ENCODE data around the gene NBEA.

Gene NBEA

DNA sequence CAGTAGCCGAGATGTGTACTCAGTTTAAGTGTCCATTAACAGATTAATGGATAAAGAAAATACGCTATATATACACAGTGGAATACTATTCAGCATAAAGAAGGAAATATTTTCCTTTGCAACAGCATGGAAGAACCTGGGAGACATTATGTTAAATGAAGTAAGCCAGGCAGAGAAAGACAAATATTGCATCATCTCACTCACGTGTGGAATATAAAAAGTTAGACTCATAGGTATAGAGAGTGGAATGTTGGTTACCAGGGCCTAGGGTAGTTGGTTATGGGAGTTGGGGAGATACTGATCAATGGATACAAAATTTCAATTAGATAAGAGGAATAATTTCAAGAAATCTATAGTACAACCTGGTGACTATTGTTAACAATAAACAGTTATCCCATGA lies 324.3 kb downstream of the NBEA start:
- DNase-seq (ENCODE audit: low read depth), result no peak

DNA sequence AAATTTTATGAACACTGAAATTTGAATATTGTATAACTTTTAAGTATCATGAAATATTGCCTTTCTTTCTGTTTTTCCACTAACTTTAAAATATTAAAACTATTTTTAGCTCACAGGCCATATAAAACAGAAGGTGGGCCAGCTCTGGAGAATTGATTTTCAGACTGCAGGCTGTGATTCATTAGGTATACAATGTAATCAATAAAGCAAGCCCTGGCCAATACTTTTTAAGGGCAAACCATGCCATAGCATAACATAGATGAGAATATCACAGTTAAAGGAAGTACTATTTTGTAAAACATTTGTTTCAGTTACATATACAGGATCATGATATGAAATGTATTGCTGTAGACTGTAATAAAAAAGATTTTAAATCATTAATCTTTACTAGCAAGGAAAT lies 336.8 kb downstream of the NBEA start:
- DNase-seq (ENCODE audit: low read depth), result no peak

- DNase-seq (ENCODE audit: low read depth), result no peak
Observed at GRCh38 chr13:35279500-35279899, 337.4 kb downstream of the NBEA start.

DNA sequence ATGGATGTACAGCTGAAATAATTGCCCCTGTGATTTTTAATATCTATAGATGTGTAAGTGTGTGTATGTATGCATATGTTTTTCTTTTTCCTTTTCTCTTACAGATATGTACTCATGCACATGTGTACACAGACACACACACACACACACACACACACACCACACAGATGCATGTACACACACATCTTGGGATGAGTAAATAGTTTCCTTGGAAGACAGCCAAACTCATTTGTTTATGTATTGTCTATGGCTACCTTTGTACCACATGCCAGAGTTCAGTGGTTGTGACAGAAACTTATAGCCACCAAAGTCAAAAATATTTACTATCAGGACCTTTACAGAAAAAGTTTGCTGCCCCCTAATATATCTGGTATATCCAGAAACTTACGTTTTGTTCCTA lies 341.8 kb downstream of the NBEA start:
- DNase-seq (ENCODE audit: low read depth), result no peak

- DNase-seq (ENCODE audit: low read depth), result no peak
Observed at GRCh38 chr13:35285677-35286076, 343.6 kb downstream of the NBEA start.

GRCh38 chr13:35292329-35292728 lies 350.3 kb downstream of the NBEA start:
- no peak for DNase-seq (ENCODE audit: low read depth)

DNA sequence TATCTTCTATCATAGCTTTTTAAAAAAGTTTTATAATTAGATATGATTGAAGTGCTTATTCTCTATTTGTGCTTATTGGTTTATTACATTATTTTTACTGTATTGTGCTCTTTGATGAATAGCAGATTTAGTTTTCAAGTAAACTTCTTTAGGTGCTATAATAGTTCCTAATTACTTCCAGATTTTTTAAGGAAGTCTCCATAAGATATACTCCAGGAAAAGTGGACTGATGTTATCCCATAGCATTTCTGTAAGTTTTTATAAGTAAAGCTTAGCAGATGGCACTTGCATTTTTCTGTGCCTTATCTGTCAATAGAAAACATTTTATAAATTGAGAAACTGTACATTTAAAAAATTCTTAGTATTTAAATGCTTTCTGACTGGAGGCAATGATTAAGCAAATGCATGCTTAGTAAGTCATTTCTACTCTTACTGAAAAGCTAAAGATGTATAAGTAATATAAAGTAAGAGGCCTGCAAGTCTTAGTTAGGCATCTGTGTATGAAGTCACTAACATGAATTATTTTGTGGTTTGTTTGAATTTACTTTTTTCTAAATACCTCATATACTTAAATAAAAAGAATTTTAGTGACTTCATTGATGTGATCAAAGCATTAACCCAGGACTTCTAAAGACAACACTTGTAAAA lies 351.6 kb downstream of the NBEA start:
- DNase-seq (ENCODE audit: low read depth), result no peak

DNA sequence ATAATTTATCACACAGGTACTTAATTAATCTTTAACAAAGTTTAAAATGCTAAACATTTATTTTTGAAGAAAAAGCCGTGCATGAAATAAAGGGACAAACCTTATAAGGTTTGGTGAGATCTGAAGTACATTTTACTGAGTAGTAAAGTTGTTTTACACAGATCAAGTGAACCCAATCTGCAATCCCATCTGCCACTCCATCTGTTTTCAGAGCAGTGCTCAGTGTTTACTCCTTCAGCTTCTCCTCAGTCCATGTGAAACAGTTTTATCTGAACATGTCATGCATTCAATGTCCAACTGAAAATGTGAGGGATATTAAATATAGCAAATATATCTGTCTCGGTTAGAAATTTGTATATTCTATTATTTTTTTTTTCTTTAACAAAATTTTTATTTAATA lies 367.6 kb downstream of the NBEA start:
- no peak for DNase-seq (ENCODE audit: low read depth)

- no peak for DNase-seq (ENCODE audit: low read depth)
Observed at GRCh38 chr13:35332134-35332533, 390.1 kb downstream of the NBEA start.

GRCh38 chr13:35333157-35333556 lies 391.1 kb downstream of the NBEA start:
- no peak for DNase-seq (ENCODE audit: low read depth)

DNA sequence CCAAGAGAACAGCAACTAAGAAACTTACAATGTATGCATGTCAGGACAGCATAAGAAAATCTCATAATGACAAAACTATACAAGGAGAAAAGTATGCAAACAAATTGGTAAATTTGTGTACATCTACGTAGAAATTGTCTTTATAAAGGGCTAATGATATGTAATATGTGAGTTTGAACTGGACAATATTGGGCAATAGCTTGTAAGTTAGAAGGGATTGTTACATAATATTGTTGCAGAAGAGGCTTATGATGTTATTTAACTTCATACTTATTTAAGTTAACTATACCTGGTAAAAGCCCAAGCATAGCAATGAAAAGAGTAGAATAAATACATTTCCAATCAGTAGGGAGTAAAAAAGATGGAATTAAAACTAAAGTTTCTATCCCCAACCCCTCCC lies 400.4 kb downstream of the NBEA start:
- DNase-seq (ENCODE audit: low read depth), result no peak

DNA sequence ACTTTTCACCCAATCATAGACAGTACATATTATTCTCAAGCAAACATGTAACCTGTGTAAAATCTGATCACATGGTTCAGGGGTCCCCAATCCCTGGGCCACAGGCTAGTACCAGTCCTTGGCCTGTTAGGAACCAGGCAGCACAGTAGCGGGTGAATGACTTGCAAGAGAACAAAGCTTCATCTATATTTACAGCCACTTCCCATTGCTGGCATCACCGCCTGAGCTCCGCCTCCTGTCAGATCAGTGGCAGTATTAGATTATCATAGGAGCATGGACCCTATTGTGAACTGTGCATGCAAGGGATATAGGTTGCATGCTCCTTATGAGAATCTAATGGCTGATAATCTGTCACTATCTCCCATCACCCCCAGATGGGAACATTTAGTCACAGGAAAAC lies 401.3 kb downstream of the NBEA start:
- no peak for DNase-seq (ENCODE audit: low read depth)

DNA sequence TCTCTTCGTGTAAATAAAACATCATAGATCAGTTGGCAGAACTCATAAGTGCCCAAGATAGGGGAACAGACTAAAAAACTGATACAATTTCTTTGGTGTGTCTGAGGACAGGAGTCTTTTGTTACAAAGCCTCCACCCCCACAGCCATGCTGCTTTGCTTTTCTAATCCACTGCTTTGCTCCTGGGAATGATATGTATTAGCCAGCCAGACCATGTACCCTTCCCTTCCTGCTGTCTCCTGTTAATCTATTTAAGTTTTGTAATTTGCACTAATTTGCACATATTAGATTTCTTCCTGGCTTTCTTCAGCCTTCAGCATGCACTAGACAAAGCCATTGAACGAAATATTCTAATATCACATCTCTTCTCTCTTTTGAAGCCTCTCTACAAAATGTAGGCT lies 403.9 kb downstream of the NBEA start:
- no peak for DNase-seq (ENCODE audit: low read depth)

DNA sequence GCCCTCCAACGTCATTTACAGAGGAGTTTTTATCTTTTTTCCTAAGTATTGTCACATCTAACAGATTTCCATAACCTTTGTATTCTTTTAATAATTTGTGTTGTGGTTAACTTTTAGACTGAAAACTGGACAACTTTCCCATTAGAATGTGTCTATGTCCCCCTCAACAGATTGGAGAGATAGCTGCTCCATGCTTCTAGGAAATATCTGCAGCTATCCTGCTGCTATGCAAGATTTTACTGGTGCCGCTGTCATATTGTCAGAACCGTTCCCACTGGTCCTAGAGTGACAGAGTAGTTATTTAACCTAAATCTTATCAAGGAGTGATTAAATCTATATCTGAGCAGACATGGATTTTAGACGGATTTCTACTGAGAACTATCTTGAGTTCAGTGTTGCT lies 404.4 kb downstream of the NBEA start:
- no peak for DNase-seq (ENCODE audit: low read depth)

DNA sequence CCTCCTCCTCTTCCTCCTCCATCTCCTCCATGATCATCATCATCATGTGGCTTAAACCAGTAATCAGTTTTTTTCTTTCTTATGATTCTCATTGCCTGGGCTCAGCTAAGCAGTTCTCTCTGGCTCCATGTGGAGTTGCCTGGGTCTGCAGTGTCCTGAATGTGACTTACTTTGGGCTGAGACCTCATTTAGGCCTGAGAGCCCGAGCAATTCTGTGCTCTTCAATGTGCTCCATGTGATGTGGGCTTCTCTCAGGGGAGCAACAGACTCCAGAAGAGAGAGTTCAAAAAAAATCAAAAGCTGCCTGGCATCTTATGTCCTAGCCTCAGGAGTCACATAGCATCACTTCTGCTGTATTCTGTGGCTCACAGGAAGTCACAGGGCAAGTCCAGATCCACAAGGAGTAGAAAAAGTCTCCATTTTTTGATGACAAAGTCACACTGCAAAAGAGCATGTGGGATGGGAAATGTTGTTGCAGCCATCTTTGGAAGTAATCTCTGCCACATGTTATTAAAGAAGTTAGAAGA lies 405.7 kb downstream of the NBEA start:
- DNase-seq (ENCODE audit: low read depth), result no peak

DNA sequence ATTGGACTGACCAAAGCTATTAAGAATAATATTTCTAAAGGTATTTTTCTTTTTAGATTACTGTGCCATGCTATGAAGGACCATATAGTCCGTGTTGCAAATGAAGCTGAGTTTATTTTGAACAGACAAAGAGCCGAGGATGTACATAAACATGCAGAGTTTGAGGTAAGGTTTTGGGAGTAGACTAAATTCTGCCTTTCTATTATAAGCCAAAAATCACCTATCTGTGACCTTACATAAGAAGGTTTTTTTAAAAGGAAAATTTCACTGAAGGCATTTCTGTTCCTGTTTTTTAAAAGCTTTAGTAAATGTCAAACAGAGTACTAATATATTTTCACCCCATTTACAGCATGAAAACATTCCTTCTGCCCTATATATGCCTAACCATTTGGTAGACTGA lies 407.0 kb downstream of the NBEA start:
- no peak for DNase-seq (ENCODE audit: low read depth)

GRCh38 chr13:35349673-35350278 lies 407.7 kb downstream of the NBEA start:
- DNase-seq (ENCODE audit: low read depth), result no peak

GRCh38 chr13:35354285-35354684 lies 412.2 kb downstream of the NBEA start:
- no peak for DNase-seq (ENCODE audit: low read depth)

GRCh38 chr13:35354882-35355281 lies 412.8 kb downstream of the NBEA start:
- no peak for DNase-seq (ENCODE audit: low read depth)

DNA sequence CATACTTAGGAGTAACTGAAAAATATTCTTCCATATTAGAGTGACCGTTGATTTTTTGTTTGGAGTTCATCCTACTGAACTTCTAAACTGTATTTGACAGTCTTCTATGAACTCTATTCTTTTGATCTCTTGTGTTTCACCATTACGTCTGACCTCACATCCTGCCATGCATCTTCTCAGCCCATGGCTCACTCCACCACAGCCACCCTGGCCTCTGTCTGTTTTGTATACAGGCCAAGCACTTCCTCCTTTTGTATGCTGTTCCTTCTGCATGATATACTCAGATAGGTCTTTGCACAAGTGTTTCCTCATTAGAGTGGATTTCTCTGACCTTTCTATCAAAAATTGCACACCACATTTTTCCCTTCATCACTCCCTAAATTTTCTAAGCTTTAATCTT lies 414.5 kb downstream of the NBEA start:
- DNase-seq (ENCODE audit: low read depth), result no peak

DNA sequence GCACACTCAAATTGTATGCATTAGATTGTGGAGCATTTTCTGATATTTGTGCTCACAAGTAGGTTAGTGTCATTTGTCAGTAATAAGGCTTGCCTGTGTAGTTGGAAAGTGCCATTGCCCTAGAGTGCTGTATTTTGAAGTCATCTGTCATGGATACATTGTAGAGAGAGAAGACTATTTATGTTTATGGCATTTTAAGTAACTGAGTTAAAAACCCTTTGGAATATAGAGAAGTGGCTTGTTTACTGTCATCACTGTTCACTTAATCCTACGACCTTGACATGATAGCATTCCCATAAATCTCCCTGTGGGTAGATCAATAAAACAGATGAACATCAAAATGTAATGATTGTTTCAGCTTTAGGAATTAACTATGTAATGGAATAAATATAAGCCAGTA lies 423.8 kb downstream of the NBEA start:
- DNase-seq (ENCODE audit: low read depth), result no peak

DNA sequence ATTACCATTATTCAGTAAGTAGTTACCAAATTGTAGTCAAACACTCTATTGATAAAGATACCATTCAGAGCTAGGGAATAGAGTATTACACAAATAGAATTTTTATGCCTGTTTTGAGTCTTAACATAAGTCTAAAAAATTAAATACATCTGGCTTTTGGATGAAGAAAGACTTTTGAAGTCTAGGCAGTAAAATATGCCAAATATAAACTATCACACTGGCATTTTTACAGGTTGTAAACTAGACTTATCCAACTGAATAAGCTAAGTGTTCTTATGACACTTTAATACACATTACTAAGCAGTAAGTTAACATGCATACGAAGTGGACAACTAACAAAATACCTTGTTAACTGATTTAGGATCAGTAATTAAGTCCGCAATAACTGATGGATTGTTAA lies 425.5 kb downstream of the NBEA start:
- DNase-seq (ENCODE audit: low read depth), result no peak

DNA sequence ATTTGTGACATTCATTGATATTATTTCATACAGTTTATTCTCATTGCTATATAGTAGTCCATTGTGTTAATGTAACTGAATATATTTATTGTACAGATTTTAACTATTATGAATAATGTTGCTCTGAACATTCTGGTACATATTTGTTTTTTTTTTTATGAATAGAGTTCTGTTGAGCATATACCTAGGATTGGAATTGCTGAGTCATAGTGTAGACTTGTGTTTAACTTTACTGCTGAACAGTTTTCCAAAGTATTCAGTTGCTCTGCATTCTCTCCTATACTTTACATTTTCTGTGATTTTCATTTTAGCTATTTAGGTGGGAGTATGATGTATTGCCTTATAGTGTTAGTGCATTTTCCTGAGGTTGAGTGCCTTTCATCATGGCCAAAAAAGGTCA lies 436.9 kb downstream of the NBEA start:
- no peak for DNase-seq (ENCODE audit: low read depth)

DNA sequence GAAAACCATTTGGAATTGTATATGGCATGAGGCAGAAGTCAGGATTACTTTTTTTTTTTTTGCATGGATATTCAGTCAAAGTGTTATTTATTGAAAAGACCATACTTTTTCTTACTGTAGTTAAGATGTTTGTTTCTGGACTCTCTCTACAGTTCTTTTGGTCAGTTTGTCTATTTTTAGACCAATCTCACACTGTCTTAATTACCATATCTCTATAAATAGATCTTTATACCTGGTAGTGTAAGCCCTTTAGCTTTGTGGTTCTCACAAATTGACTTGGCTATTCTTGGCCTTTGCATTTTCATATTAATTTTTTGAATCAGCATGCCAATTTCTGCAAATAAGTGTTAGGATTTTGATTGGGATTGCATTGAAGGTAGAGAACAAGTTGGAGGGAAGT lies 437.6 kb downstream of the NBEA start:
- DNase-seq (ENCODE audit: low read depth), result no peak

All from stimulated activated CD8-positive, alpha-beta memory T cell treated with anti-CD3 and anti-CD28 coated beads, Interleukin-15, amount 100 ng/mL, for 24 hours (primary cell).